Upper lobe of left lung (tissue), 4 donors: ENCODE data around the gene ILDR2.

Experiments used
- EP300 ChIP-seq, 4 donors: sonication (generic); formaldehyde crosslinking; IDR thresholded peaks; one replicate each; pipeline ENCODE4 v1.5.1; 2017; ENCODE audit warnings: antibody characterized with exemption in 4 of 4, control low read depth in 2 of 4
- POLR2A ChIP-seq, 4 donors: fragments of 450-650 bp; IDR thresholded peaks; one replicate each; pipeline ENCODE4 v1.5.1; 2016 to 2017; ENCODE audit warnings: antibody characterized with exemption in 4 of 4, mild to moderate bottlenecking in 2 of 4

DNA sequence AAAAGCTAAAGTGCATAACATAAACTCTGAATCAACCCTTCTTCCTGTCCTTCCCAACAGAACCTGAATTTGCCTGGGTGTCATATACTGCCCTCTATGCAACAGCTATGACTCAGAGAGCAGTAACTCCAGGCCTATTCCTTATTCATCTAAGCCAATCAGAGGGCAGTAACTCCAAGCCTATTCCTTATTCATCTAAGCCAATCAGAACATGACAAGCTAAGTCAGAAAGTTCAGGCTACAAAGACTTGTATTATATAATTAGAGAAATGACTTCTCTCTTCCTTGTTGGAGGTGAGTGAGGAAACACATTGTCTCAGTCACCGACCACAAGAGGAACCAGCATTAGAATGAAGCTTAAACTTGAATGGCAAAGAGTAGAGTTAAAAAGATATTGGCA, 73.1 kb downstream of the ILDR2 start:
- TF ChIP-seq EP300 (IDR thresholded peaks at IDR 0.05) (no peak), POLR2A (IDR thresholded peaks at IDR 0.05) (no peak)
